GM12891 (cell line): ENCODE results near the gene MMS19.

Experiments used
- PAX5 ChIP-seq: IDR thresholded peaks from 2 replicates; pipeline ENCODE4 v1.6.1; 2011; ENCODE audit warnings: low read length, moderate library complexity, mild to moderate bottlenecking; ENCODE audit not compliant: insufficient read depth, severe bottlenecking
- POLR2A ChIP-seq: IDR thresholded peaks from 2 replicates; pipeline ENCODE4 v1.6.1; 2011; ENCODE audit warnings: low read depth, low read length, control low read depth
- POLR2AphosphoS5 ChIP-seq: IDR thresholded peaks from 2 replicates; pipeline ENCODE4 v1.6.1; 2011; ENCODE audit warnings: low read depth, low read length, control low read depth
- SPI1 ChIP-seq: IDR thresholded peaks from 2 replicates; pipeline ENCODE4 v1.6.1; 2011; ENCODE audit warnings: low read depth, low read length, control low read depth
- TAF1 ChIP-seq: IDR thresholded peaks from 2 replicates; pipeline ENCODE4 v1.6.1; 2011; ENCODE audit warnings: low read depth, low read length, control low read depth

DNA sequence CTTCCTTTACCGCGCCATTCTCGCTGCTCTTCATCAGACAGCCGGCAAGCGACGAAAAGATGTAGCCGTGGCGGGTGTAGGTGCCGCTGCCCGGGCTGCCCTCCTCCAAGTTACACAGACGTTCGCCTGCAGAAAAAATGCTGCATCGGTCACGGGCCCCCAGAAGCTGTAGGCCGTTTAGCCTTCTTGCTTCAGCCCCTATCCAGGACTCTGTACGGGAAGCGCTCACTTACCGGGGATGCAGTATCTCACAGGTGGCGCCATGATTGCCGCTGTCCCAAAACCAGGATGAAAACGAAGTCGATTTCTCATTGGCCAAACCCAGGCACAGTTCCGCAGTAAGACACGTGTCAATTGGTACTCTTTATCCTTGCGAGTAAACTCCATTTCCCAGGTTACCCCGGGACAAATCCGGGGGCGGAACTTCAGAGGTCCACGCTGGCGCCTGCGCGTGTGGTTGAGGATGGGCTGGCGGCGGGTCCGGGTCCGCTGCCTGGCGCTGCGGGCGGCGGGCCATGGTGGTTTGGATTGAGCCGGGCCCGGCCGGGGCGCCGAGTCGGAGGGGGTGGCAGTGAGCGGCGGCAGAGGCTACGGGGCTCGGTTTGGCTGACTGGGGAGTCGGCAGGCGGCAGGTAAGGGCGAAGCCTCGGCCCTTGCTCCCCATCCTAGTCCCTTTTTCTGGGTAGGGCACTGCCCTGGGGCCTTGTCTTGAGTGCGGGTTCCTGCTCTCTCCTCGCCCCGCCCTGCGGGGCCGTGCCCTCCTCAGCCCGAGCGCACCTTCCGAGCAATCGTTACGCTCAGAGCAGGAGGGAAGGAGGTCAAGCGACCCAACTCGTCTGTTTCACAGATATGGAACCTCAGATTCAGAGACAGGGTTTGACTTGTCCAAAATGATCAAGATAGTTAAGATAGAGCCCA is 52.2 kb downstream of the MMS19 start, which contains the start of the genes EXOSC1 and ZDHHC16:
- TF ChIP-seq POLR2AphosphoS5 (peak; percentile 80), PAX5 (no peak), SPI1 (peak; percentile 61), TAF1 (peak; percentile 90), POLR2A (peak; percentile 83)
